Measurements from ENCODE around the gene CCDC6.
"Not testable (repeated sequence)": the region's sequence is repeated elsewhere in the genome, so short reads cannot be mapped to it uniquely, and the experiment has no call there.

Gene CCDC6

DNA sequence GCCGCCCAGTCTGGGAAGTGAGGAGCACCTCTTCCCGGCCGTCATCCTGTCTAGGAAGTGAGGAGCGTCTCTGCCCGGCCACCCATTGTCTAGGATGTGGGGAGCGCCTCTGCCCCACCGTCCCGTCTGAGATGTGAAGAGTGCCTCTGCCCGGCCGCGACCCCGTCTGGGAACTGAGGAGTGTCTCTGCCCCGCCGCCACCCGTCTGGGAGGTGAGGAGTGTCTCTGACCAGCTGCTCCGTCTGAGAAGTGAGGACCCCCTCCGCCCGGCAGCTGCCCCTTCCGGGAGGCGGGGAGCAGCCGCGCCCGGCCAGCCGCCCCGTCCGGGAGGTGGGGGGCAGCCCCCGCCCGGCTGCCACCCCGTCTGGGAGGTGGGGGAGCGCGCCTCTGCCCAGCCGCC, 162.2 kb downstream of the CCDC6 start:
- not testable (repeated sequence) for H3K9me3 Mint-ChIP-seq; H3K4me1 Mint-ChIP-seq (ENCODE audit: low read depth); DNase-seq; H3K4me3 Mint-ChIP-seq; H3K36me3 Mint-ChIP-seq (ENCODE audit: low read depth); H3K27ac Mint-ChIP-seq
- peaks cover 13% of the 10 kb centered on the region for H3K27me3 Mint-ChIP-seq

DNA sequence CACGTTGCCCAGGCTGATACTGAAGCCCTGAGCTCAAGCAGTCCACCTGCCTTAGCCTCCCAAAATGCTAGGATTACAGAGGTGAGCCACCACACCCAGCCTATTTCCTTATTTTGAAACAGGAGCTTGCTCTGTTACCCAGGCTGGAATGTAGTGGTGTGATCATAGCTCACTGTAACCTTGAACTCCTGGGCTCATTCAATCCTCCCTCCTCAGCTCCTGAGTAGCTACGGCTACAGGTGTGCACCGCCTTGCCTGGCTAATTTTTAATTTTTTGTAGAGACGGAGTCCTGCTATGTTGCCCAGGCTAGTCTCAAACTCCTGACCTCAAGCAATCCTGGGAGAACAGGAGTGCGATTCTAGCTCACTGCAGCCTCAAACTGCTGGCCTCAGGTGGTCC, 164.8 kb downstream of the CCDC6 start:
- Mint-ChIP-seq H3K9me3 (no peaks in the 10 kb centered on the region), H3K4me1 (ENCODE audit: low read depth) (no peaks in the 10 kb centered on the region), H3K27me3 (peaks cover 2% of the 10 kb centered on the region), H3K4me3 (no peak overlapping the region), H3K36me3 (ENCODE audit: low read depth) (no peaks in the 10 kb centered on the region), H3K27ac (no peak overlapping the region)
- no peak for DNase-seq

DNA sequence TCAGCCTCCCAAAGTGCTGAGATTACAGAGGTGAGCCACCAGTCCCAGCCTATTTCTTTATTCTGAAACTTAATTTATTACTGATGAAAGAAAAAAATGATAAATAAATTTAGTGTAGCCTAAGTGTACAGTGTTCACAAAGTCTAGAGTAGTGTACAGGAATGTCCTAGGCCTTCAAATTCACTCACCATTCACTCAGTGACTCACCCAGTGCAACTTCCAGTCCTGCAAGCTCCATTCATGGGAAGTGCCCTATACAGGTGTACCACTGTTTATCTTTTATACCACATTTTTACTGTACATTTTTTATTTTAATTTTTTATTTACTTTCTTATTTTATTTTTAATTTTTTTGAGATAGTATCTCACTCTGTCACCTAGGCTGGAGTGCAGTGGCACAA, 165.3 kb downstream of the CCDC6 start:
- no peak overlapping the region for H3K27ac Mint-ChIP-seq
- no peak for DNase-seq
- H3K4me3 Mint-ChIP-seq = no peak overlapping the region
- no peaks in the 10 kb centered on the region for H3K9me3 Mint-ChIP-seq
- peaks cover 2% of the 10 kb centered on the region for H3K27me3 Mint-ChIP-seq
- H3K36me3 Mint-ChIP-seq (ENCODE audit: low read depth) = no peaks in the 10 kb centered on the region
- H3K4me1 Mint-ChIP-seq (ENCODE audit: low read depth) = no peaks in the 10 kb centered on the region
